Epithelial cell of proximal tubule (primary cell): ENCODE data around the gene PDIA5. TPM values are rescaled to one million over a fixed set of nuclear protein-coding genes. Genes with fewer than 3 reads are reported as not detected.

ENCODE experiments used
- DNase-seq: peaks from one replicate; pipeline ENCODE4 v3.0.0-alpha.2; 2011; ENCODE audit warnings: low read depth
- H3K4me3 ChIP-seq: 2 replicates; pipeline ENCODE4 v1.5.1; 2011; ENCODE audit warnings: low read depth, mild to moderate bottlenecking, low read length
- total RNA-seq: library from RNA; depleted of rRNA; stranded (reverse); fragments of >200 nt; gene quantifications from 2 replicates; pipeline ENCODE4 v1.2.3, GENCODE V29; 2015
- TF ChIP-seq, protein P1 (sequence below): conservative IDR thresholded peaks from 2 replicates; pipeline ENCODE4 v1.5.1; 2012; ENCODE audit warnings: low read depth, mild to moderate bottlenecking, low read length

Gene PDIA5
- total RNA-seq, 1 donor from 2014 or later, result 29.4 TPM

DNA sequence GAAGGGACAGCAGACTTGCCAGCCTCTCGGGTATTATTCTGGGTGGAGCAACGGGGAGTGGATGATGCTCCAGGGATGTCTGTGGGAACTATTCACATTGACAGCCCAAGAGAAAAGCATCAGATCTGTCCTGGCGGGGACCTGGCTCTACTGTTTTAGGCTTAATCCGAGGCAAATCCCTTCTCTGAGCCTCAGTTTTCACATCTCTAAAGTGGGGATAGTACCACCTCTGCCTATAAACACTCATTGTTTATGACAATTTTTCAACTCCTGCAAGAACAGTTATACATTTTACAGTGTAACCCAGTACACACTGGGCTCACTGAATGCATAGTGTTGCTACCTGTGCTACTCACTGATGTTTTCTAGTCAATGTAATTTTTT, 9.3 kb downstream of the PDIA5 start:
- TF ChIP-seq, protein P1, sequence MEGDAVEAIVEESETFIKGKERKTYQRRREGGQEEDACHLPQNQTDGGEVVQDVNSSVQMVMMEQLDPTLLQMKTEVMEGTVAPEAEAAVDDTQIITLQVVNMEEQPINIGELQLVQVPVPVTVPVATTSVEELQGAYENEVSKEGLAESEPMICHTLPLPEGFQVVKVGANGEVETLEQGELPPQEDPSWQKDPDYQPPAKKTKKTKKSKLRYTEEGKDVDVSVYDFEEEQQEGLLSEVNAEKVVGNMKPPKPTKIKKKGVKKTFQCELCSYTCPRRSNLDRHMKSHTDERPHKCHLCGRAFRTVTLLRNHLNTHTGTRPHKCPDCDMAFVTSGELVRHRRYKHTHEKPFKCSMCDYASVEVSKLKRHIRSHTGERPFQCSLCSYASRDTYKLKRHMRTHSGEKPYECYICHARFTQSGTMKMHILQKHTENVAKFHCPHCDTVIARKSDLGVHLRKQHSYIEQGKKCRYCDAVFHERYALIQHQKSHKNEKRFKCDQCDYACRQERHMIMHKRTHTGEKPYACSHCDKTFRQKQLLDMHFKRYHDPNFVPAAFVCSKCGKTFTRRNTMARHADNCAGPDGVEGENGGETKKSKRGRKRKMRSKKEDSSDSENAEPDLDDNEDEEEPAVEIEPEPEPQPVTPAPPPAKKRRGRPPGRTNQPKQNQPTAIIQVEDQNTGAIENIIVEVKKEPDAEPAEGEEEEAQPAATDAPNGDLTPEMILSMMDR, result no peak
- no peak overlapping the region for H3K4me3 ChIP-seq
- no peak for DNase-seq

DNA sequence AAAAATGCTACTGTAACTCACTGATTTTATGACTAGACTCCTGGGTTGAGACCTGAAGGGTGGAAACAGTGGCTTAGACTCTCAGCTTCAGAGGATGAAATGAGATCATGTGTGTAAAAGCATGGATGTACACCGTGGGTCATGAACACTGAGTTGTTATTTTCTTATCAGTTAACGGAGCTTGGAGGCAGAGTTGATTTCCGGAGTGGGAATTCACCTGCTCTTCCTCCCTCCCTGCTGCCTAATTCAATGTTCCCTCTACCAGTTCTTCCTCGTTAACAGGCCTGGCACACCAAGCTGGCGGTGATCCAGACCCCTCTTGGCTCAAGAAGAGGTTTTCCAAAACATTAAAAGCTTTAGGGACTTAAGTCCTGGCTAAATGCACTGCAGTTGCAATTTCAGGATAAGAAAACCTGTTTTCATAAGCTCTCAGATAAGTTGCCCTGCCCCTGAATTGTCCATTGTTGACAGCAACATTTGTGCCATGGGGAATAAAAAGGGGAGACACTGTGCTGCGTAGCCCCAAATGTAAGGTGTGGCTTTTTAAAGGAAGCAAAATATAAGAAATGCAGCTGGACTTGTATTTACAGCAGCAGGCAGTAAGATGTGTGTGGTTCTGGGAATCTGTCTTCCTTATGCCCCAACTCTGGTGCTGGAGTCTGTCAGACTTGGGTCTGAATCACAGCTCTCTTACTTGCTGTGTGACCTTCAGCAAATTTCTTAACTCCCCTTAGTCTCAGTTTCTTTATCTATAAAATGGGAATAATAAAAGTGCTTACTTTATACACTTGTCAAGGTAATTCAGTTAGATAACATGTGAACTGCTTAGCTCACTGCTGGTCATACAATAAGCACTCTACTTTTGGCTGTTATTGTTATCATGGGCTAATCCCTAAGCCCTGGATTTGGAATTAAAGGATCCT, 9.9 kb downstream of the PDIA5 start:
- DNase-seq, result no peak

DNA sequence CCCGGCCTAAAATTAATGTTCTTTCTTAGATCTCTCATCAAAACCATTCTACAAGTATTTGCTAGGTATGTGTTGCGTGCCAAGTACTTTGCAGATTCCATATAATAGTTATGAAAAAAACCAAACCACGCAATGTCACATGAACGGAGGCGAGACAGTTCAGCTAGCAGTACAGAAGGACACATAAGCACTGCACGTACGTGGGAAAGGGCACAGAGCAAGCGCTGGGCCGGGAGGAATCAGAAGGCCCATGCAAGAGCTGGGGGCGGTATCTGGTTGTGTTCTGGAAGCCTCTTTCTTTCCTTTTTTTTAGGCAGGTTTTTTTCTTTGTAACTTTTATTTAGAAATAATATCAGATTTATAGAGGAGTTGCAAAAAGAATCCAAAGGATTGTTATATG, 11.3 kb downstream of the PDIA5 start:
- H3K4me3 ChIP-seq, result no peak overlapping the region
- TF ChIP-seq, protein P1, result no peak
- no peak for DNase-seq

More for the DNA sequence above, 9.9 kb downstream of the PDIA5 start:
- no peak overlapping the region for H3K4me3 ChIP-seq
- TF ChIP-seq, protein P1, result no peak

DNA sequence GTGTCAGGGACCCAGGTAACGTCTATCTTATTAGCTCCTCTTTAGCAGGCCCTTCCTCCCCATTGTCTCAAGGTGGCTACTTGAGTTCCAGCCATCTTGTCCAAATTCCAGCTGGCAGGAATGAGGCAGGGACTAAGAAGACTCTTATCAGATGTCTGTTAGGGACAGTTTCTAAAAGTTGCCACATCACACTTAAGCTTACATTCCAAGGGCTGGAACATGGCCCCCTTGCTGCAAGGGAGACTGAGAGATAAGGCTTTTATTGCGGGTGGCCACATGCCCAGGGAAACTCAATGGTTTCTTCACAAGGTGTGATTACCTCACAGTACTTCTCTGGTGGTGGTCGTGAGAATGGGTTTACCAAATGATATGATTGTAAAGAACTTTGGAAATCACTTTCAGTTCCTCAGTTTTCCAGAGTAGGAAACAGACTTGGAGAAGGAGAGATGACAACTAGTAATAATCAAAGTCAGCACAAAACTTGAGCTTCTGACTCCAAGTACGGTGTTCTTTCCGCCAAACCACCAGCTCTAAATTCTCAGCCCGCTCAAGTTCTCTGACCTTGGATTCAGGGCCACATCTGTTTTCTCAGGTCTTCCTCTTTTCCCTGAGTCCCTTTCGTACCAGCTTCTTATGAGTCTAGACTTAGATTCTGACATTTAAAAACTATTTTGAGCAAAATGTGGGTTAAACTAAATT, 14.2 kb downstream of the PDIA5 start:
- no peak for DNase-seq
- TF ChIP-seq, protein P1, result no peak
- H3K4me3 ChIP-seq, result no peak overlapping the region

DNA sequence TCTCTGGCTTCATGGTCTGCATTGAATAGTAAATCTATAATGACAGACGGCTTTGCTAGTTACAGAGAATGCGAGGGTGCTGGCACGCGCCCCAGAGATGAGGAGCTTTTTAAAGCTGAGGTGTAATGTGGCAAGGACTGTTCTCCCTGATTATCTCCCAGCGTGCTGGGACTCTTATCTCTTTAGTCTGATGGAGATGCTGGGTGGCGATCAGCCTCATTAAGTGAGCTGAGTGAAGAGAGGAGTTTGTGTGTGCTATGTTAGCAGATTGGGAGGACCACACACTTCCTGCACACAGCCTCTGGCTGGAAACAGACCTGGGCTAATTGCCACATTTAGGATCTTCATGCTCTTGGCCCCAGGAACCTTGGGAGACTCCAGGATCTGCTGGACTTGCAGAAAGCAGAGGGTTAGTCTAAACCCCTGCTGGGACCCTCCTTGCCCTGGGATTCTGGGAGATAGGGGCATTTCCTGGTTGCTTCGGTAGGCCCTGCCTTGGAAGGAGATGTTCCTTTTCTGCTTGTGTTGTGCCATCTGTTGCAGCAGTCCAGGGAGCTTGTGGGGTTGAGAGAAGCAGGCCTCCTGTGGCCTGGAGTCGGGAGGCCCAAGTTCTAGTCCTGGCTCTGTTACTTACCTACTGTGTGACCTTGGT, 15.0 kb downstream of the PDIA5 start:
- no peak overlapping the region for H3K4me3 ChIP-seq
- DNase-seq, result no peak
- TF ChIP-seq, protein P1, result no peak

DNA sequence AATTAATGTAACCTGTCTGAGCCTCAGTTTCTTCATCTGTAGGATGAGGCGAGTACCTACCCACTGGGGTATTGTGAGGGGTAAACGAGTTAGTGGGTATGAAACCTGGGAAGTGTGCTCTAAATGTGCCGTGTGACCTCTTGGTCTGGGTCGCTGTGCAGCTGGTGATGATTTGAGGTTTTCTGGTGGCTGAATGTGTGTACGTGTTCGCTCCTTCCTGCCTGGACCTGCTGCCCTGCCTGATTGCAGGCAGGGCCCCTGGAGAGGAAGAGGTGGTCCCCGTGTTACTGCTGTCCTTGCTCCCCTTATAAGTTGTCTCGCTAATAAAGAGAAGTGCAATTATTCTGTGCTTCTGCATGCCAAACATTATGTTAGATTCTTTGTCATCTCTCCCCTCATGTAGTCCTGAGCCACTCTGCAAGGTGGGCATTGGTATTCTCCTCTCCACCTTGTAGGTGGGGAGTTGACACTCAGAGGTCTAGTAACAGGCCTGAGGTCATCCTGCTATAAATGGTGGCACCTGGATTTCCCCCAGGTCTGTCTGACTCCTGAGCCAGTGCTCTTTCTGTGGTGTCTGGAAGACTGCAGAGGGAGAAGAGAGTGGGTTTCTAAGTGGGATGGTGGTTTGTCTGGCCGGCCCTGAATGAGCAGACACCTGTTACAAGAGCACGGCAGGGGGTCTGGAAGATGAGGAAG, 15.7 kb downstream of the PDIA5 start:
- TF ChIP-seq, protein P1, result no peak
- H3K4me3 ChIP-seq, result no peak overlapping the region
- DNase-seq, result no peak
